Stimulated activated CD4-positive, alpha-beta T cell treated with anti-CD3 and anti-CD28 coated beads, TNF-alpha, amount 100 ng/mL, for 1 hour (primary cell): ENCODE measurements around the gene MTCH2.
"Not testable (repeated sequence)": the region's sequence is repeated elsewhere in the genome, so short reads cannot be mapped to it uniquely, and the experiment has no call there.

ENCODE experiments used
- DNase-seq, 3 donors: peaks; one replicate each; pipeline ENCODE4 v3.0.0-alpha.2; 2020; ENCODE audit warnings: low read depth in 3 of 3, low spot score in 1 of 3

The MTCH2 gene

DNA sequence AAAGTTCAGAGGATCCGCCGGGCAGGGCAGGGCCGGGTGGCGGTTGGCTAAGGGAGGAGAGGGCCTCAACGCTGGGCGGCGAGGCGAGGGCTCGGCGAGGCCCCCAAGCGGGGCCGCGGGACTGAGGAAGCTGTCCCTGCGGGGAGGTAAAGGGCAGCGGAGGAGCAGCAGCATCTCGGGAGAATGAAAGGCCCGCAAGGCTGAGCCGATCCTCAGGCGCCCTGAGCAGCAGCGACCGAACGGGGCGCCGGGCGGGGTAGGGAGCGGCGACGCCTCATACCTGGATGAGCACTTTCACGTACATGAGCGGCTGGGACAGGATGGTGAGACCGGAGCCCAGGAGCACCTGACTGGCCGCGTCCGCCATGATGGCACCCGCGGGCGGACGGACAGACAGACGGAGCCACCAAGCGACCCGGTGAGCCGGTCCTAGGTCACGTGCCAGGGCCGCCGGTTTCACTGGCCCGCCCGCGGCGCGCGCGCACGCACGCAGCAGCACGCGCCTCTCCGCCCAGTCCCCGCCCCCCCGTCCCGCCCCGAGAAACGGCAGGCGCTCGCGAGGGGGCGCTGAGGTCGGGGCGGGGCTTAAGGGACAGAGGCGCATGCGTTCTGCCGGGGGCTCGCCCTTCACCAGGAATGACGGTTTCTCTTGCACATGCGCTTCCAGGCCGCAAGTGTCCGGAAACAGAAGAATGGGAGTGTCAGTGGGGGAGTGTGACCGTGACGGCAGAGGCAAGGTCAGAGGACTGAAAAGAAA is at the start of gene MTCH2:
TSS of gene MTCH2 (minus strand) at position 461 of the 757 bp plus-strand sequence. CDS start at position 367, 94 bp downstream.
- DNase-seq = peak; percentile 85 to 94 (median 92)

DNA sequence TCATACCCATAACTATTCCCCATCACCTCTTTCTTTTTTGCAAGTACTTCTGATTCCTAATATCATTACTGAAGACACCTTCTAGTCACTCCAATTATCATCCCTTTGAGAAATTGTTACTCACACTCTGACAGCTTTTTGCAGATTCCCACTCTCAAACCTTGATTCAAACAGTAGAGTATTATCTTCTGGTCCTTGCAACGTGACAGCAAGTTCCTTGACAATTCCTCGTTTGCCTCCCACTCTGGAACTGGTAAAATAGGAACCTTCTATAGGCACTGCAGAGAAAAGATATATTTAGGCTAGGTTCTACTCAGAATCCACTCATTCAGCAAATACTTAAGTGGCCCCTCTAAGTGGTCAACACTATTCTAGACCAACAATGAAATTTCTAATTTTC is 49.6 kb upstream of the MTCH2 start:
- DNase-seq = no peak

DNA sequence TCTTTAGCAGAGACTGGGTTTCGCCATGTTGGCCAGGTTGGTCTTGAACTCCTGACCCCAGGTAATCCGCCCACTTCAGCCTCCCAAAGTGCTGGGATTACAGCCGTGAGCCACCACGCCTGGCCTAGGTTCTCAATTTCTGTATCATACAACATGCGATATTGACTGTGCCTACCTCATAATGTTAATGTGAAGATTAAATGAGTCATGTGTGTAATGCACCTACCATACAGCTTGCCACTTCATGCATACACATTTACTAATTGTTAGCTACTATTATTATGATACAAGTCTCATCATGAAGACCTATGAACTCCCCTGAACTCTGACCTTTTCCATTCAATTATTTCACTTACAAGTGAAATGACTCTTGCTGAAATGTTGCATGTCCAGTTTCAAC is 47.1 kb upstream of the MTCH2 start:
- DNase-seq = no peak

DNA sequence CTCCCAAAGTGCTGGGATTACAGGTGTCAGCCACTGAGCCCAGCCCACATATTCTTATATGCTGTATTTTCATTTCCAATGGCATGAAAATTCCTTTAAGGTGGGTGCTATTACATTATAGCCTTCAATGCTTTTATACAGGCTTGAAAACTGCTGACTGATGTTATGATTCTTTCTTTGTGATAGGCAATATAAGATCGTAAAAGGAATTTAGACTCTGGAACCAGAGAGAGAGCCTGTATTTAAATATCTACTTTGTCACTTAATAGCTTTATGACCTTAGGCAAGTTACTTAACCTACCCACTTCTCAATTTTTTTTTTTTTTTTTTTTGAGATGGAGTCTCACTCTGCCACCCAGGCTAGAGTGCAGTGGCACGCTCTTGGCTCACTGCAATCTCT is 46.6 kb upstream of the MTCH2 start:
- DNase-seq = no peak

DNA sequence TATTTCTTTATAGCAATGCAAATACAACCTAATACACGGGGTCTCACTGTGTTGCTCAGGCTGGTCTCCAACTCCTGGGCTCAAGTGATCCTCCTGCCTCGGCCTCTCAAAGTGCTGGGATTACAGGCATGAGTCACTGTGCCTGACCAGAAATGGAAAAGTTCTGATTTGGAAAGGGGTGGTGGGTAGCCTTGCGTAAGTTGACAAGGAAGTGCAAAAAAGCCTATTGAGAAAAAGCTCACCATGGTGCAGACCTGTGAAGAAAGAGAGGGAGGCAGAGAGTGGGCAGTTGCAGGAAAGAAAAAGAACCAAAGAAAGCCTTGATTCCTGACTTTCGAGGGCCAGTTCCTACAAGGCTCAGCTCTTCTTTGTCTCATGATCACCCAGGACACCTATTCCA is 45.8 kb upstream of the MTCH2 start:
- no peak for DNase-seq

DNA sequence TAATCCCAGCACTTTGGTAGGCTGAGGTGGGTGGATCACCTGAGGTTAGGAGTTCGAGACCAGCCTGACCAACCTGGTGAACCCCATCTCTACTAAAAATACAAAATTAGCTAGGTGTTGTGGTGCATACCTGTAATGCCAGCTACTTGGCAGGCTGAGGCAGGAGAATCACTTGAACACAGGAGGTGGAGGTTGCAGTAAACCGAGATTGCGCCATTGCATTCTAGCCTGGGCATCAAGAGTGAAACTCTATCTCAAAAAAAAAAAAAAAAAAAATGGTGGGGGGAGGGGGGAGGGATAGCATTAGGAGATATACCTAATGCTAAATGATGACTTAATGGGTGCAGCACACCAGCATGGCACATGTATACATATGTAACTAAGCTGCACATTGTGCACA is 44.3 kb upstream of the MTCH2 start:
- not testable (repeated sequence) for DNase-seq

DNA sequence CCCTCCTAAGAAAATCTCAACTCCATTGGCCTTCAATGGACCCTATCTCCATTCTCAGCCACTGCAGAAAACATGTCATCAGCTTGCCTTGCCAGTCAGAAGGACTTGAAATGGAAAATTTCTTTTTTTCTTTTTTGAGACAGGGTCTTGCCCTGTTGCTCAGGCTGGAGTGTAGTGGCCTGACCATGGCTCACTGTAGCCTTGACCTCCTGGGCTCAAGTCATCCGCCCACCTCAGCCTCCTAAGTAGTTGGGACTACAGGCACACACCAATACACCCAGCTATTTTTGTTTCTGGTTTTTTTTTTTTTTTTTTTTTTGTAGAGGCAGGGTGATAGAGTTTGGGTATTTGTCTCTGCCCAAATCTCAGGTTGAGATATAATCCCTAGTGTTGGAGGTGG is 43.8 kb upstream of the MTCH2 start:
- DNase-seq = no peak

DNA sequence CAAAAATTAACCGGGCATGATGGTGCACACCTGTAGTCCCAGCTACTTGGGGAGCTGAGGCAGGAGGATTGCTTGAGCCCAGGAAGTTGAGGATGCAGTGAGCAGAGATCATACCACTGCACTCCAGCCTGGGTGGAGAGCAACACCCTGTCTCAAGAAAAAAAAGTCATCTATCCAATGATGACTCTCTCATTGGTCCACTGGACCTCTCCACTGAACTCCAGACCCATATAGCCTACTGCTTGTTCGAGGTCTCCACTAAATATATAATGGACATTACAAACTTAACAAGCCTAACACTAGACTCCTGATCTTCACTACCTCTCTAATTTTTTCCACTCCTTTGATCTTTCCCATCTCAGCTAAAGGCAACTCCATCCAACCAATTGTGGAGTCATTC is 33.5 kb upstream of the MTCH2 start:
- DNase-seq = no peak

DNA sequence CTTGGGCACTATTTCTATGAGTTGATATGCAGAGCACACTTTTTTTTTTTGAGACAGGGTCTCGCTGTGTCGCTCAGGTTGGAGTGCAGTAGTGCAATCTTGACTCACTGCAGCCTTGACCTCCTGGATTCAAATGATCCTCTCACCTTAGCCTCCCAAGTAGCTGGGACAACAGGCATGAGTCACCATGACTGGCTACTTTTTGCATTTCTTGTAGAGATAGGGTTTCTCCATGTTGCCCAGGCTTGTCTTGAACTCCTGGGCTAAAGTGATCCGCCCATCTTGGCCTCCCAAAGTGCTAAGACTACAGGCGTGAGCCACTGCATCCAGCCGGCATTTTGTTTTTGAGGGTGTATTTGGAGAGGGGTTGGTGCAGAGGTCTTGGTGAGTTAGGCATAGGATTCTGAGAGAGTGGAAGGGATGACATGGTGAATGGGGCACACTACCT is 29.9 kb upstream of the MTCH2 start:
- no peak for DNase-seq

DNA sequence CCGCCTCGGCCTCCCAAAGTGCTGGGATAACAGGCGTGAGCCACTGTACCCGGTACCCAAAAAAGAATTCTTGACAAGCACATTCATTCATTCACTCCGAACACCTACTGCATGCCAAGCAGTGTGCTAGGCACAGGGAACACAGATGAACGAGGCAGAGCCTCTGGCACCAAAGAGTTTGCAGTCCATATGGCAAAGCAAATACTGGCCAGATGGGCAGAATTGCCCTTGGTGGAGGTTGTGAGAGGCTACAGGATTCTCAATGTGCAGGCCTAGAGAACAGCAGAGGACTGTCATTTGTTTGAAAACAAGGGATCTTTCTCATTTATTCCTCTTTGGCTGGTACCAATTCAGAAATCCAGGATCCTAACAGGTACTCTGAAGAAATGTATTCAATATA is 27.5 kb upstream of the MTCH2 start:
- no peak for DNase-seq

DNA sequence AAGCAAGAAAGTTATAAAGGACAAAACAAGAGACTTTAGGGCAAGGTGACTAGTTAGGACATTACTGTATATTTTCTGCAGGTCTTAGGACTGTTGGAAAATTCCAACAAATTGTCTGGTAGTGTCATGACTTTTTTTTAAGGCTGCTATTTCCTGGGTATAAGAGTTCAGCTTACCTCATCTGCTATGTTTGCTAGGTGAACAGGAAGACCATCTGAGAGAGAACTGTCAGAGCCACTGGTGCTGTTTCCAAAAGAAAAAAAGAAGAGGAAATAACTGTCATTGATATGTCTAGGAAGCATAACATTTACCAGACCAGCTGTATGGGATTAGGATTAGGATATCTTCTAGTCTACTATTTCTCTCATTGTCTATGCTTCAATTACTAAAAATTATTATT is 26.3 kb upstream of the MTCH2 start:
- DNase-seq = no peak

DNA sequence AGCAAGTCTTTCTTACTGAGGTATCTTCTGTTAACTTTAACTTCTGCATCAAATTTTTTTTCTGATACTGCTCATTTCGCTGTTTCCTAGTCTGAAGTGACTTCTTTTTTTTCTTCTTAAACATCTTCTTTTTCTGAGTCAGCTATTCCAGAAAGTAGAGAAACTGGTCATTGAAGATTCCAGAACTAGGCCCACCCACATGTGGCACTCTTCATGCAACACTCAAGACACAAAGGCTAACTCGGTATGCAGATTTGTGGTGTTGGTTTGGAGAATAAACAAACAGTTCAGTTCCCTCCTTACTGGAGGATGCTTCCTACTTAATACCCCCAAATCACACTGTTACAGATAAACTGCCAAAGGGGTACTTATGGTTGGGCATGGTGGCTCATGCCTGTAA is 25.2 kb upstream of the MTCH2 start:
- no peak for DNase-seq

DNA sequence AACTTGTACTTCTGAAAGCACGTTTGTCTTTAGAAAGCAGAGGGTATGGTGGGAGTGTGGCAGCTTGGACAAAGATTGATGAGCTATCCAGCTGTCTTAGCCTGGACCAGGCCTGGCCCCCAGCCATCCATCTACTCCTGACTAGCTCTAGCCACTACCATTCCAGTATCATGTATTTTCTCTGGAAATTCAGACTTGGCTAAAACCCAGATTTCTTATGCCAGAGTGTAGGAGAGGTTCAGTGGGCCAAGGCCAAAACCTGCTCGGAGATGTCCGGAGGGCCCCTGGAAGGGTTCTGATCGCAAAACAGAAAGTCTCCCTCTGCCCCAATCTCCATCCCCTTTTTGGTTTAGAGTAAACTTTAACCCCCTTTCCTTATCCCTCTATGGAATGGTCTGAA is 24.8 kb upstream of the MTCH2 start:
- DNase-seq = no peak

DNA sequence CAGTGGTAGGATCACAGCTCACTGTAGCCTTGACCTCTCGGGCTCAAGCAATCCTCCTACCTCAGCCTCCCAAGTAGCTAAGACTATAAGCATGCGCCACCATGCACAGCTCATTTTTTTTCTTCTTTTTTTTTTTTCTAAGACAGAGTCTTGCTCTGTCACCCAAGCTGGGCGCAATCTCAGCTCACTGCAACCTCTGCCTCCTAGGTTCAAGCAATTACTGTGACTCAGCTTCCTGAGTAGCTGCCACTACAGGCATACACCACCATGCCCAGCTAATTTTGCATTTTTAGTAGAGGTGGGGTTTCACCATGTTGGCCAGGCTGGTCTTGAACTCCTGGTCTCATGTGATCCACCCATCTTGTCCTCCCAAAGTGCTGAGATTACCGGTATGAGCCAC is 22.6 kb upstream of the MTCH2 start:
- not testable (repeated sequence) for DNase-seq

DNA sequence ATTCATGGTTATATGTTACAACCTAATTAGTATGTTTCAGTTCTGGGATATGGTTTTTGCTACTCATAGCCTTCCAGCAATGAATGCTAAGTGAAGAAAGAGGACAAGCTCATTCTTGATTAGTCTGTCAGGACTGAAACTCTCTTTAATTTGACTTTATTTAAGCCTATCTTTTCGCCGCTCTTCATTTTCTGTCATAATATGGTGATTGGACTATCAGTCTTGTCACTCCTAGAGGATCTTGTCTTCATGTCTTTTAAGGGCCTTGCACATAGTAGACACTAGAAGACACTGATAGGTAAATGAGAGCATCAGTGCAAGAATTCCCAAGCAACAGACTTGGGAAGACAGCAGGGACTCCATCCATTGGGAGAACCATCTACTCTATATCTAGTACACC is 18.9 kb upstream of the MTCH2 start:
- DNase-seq = no peak

DNA sequence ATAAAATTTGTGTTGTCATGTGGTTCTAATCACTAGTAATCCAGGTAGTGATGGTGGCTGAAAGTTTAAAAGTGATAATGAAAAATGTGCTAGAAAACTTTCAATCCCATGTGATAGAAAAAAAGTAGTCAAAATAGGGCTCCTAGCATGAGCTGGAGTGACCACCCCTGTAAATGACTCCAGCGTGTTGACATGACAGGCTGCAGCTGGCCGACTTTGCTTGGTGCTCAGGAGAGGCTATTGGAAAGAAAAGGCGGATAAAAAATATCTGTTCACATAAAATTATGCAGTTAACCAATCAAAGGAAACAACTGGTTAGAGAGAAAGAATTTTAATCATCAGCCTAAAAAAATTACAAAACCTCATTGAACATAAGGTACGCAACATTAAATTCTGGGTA is 16.9 kb upstream of the MTCH2 start:
- DNase-seq = no peak

DNA sequence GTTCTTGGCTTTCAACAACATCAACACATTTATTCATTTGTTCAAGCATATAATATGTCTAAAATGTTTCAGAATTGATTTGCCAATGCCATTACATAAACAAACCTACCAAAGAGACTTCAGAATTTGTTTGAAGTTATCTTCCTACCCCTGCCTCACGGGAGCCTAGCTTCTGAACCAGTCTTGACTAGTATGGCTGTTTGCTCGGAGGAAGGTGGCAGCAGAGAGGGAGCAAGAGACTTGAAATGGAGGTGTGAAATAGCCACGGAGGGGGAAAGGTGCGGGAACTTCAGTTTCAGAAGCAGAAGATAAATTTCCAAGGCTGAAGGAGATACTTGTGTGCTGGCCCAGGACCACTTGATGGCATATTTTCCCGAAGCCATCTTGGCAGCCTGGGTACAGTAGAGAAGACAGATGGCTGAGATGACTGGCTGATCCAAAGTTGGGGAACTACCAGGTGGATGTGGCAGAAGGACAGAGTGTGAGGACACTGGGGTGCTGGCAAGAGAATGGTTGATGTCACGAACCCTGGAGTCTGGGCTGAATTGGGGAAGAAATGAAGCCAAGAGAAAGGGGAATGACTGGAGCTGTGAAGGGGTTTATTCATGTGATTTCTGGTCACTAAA is 14.0 kb upstream of the MTCH2 start:
- DNase-seq = no peak

DNA sequence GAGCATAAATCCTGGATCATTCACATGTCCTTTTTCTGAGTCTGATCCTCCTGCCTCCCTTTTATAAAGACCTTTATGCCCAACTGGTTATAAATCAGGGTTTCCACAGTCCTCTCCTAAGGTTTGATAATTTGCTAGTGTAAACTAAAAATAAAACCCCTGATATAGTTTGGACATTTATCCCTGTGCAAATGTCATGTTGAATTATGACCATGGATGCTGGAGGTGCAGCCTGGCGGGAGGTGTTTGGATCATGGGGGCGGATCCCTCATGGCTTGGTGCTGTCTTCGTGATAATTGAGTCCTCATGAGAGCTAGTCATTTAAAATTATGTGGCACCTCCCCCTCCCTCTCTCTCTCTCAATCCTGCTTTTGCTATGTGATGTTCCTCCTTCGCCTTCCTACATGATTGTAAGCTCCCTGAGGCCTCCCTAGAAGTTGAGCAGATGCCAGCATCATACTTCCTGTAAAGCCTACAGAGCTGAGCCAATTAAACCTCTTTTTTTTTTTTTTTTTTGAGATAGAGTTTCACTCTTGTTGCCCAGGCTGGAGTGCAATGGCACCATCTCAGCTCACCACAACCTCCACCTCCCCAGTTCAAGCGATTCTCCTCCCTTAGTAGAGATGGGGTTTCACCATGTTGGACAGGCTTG is 9.6 kb upstream of the MTCH2 start:
- no peak for DNase-seq

DNA sequence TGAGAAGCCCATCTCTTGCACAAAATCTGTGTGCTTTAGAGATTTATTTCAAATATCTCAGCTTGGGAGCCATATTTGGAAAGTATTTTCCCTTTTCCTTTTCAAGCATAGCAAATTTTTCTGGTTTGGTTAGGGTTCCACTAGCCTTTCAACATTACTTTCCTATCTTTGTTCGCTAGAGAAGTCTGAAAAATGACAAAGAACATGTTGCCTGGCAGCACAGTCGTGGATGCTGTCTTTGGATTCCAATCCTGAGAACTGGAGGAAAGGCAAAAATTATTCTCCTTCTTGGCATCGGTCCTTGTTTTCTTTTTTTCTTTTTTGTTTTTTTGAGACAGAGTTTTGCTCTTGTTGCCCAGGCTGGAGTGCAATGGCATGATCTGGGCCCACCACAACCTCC is 6.9 kb upstream of the MTCH2 start:
- DNase-seq = no peak

DNA sequence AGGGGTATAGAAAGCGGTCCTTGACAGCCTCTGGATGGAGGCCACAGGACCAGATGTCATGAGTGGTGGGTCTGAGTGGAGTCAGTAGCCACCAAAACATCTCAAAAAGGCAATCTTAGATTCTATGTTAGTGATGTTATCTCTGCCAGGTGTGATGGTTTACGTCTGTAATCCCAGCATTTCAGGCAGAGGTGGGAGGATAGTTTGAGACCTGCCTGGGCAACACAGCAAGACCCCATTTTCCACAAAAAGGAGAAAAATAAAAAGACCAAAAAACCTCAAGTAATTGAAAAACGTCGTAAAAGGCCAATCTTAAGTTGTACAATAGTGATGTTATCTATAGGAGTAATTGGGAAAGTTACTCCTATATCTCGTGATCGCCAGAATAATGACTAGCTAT is 3.7 kb upstream of the MTCH2 start:
- DNase-seq = no peak

DNA sequence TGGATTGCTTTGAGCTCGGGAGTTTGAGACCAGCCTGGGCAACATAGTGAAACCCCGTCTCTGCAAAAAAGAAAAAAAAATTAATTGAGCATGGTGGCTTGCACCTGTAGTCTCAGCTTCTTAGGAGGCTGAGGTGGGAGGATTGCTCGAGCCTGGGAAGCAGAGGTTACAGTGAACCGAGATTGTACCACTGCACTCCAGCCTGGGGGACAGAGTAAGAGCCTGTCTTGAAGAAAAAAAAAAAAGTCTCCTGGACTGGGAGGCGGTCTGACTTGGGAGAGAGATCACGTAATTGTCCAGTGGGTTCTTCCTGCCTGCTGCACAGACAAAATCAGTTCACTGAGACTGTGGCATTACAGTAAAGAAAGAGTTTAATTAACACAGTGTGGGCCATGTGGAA is 3.1 kb upstream of the MTCH2 start:
- DNase-seq = no peak

DNA sequence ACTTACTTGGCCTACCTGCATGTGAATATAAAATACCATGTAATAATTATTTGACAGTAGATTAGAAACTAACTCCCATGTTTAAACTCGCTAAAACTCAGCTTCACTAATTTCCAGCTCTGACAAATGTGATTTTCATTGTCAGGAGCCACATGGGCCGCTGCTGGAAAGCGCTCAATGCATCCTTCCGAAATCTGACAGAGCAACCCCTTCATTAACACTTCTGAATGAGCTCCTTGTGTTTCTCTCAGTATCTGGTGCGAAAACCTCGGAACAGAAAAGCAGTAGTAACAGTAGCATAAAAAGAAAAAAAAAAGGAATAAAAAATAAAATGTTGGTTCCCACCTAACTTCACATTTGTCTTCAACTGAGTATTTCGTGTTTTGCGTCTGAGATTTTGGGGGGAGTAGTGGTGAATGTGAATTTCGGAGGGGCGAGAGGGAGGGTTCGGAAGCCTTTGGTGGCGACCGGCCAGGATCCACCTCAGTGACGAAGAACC is 710 bp downstream of the MTCH2 start:
- no peak for DNase-seq
